HG02571 (cell line): Measurements from ENCODE around the gene DPH7.
"Not testable (repeated sequence)": the region's sequence is repeated elsewhere in the genome, so short reads cannot be mapped to it uniquely, and the experiment has no call there.

Experiments
- ATAC-seq: cut with Tn5 transposase; IDR thresholded peaks from one replicate; pipeline ENCODE4 v1.9.1; 2021; ENCODE audit warnings: mild to moderate bottlenecking, moderate library complexity; ENCODE audit not compliant: unreplicated experiment

DPH7 gene

DNA sequence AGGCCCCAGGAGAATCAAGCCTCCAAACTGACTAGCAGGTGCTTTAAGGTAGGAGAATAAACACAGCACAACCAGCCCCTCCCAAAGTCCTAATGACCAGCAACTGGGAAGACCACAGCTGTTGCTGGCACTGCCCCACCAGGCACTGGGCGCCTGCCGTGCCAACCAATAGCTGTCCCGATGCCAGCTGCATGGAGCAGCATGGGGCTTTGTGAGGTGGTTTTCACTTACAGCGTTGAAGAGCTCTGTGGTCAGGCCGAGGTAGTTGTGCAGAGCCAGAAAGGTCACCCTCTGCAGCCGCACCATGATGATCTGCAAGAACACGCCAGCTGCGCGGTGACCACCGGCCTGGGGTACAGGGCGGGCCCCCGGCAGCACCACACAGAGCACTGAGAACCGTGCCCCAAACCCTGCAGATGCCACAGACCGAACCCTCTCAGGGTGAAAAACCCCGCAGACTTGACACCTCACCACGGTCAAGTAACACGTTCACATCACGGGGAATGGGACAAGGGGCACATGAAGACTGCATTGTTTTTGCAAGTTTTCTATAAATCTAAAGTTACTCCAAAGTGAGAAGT lies 57.2 kb downstream of the DPH7 start:
- ATAC-seq: no peak

DNA sequence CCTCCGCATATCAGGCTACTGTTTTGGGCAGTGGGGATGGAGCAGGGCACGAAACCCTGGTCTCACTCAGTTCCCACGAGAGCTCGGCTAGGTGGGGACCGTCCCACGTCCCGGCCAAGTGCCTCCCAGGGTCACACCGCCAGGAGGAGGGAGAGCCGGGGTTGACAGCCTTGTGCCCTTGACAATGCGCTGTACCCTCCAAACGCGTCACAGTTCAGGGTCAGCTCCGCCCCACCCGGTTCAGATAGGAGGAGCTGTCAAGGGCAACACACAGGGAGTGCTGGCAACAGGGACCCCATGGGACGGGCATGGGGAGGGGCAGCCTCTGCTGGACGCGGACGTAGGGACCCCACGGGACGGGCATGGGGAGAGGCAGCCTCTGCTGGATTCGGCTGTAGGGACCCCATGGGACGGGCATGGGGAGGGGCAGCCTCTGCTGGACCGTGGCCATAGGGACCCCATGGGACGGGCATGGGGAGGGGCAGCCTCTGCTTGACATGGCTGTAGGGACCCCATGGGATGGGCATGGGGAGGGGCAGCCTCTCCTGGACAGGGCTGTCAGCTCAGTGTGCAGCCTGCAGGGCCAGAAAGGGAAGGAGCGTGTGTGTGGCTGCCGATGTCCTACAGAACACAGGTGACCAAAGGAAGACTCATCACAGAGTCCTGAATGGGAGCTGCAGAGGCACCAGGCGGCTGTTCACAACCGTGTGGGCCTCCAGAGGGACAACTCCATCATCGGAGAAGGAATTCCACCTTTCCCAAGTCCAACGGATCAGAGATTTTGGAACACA lies 57.9 kb downstream of the DPH7 start:
- ATAC-seq: no peak

DNA sequence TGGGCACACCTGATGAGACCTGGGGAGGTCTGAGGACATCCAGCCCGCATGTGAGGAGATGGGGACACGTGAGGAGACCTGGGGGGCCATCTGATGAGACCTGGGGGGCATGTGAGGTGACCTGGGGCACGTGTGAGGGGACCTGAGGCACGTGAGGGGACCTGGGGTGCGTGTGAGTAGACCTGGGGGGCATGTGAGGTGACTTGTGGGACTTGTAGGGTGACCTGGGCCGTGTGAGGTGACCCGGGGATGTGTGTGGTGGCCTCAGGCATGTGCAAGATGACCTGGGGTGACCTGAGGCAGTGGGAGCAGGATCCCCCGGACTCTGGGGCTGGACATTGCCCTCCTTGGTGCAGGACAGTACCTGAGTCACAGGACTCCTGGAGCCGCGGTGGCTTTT lies 59.2 kb downstream of the DPH7 start:
- no peak for ATAC-seq

DNA sequence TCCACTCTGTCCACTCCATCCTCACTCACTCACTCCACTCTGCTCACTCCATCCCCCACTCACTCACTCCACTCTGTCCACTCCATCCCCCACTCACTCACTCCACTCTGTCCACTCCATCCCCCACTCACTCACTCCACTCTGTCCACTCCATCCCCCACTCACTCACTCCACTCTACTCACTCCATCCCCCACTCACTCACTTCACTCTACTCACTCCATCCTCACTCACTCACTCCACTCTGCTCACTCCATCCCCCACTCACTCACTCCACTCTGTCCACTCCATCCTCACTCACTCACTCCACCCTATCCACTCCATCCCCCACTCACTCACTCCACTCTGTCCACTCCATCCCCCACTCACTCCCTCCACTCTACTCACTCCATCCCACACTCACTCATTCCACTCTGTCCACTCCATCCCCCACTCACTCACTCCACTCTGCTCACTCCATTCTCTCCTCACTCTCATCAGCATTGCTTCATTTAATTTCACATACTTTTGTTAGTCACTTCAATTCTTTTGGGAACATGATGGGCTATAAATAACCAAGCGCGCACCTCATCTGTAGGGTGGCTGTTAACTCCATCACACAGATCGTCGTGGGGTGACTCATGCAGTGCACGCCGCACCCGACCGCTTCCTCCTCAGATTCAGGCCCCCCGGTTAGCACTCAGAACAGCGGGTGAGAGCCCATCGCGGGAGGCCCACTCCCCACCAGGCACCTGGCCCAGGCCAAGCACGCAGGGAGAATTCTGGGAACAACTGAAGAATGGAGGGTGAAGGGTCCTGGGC lies 59.9 kb downstream of the DPH7 start:
- ATAC-seq: not testable (repeated sequence)

DNA sequence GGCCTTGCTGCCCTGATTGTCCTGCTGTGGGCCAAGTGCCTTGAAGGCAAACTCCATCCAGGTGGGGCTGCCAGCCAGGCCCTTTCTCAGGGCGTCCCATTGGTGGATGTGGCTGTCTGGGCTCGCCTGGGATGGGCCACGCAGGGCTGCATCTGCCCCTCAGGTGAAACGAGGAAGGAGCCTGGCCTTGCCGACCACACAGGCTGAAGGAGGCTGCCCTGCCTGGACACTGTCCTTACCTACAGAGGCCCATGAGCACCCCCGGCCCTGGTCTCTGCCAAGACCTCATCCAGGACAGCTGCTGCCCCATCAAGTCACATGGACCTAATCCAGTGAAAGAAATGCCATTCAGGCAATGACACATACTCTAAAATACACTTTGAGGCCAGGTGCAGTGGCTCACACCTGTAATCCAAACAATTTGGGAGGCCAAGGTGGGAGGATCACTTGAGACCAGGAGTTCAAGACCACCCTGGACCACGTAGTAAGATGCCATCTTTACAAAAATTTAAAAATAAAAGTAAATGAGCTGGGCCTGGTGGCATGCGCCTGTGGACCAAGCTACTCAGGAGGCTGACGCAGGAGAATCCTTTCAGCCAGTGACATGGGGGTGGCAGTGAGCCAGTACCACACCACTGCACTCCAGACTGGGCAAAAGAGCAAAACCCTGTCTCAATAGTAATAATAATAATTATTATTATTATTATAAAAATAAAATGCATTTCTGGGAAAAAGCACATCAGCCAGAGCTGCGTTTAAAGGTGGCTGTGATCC lies 62.4 kb downstream of the DPH7 start:
- no peak for ATAC-seq

DNA sequence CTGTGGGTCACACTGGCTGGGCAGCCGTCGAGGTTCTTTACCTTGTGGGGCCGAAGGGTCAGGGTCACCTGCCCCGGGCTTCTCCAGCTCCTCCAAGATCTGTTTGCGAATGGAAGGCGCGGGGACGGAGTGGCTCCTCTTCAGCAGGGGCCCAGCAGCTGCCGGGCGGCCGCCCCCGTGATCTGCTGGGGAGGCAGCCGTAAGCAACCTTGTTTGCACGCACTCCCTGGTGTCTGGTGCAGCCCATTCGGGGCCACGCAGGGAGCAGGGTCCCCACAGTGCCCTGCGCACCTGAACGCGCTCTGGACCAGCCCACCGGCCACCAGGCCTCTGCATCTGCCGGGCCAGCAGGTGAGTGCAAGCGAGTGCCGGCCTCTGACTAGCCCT lies 63.4 kb downstream of the DPH7 start:
- no peak for ATAC-seq

DNA sequence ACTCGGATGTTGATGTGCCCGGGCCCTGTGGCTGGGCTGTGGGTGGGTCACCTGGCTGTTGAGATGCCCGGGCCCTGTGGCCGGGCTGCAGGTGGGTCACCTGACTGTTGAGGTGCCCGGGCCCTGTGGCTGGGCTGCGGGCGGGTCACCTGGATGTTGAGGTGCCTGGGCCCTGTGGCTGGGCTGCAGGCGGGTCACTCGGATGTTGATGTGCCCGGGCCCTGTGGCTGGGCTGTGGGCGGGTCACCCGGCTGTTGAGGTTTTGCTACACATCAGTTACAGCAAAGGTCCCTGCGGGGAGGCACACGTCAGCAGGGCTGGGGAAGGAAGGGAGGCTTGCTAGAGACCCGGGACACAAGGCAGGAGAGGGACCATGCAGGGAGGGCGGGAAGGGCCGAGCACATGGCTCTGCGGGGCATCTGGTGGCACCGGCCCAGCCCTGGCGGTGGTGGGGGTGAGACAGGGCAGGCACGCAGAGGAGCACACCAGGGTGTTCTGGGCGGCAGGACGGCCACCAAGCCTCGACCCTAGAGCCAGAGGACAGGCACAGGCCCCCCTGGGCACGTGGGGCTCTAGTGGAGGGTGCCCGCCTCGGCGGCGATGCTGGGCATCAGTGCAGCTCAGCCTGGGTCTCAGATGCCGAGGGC lies 63.9 kb downstream of the DPH7 start:
- no peak for ATAC-seq

DNA sequence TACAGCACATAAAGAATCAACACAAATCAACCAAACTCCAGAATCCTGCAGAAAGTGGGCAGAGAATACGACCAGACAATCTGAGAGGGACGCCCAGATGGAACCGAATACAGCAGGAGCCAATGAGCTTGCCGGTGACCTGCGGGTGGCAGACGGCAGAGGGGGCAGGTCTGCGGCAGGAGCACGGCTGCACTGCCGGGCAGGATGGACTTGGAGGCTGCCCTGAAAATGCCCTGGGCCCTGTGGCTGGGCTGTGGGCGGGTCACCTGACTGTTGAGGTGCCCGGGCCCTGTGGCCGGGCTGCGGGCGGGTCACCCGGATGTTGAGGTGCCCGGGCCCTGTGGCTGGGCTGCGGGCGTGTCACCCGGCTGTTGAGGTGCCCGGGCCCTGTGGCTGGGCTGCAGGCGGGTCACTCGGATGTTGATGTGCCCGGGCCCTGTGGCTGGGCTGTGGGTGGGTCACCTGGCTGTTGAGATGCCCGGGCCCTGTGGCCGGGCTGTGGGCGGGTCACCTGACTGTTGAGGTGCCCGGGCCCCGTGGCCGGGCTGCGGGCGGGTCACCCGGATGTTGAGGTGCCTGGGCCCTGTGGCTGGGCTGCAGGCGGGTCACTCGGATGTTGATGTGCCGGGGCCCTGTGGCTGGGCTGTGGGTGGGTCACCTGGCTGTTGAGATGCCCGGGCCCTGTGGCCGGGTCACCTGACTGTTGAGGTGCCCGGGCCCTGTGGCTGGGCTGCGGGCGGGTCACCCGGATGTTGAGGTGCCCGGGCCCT lies 64.7 kb downstream of the DPH7 start:
- ATAC-seq: not testable (repeated sequence)

DNA sequence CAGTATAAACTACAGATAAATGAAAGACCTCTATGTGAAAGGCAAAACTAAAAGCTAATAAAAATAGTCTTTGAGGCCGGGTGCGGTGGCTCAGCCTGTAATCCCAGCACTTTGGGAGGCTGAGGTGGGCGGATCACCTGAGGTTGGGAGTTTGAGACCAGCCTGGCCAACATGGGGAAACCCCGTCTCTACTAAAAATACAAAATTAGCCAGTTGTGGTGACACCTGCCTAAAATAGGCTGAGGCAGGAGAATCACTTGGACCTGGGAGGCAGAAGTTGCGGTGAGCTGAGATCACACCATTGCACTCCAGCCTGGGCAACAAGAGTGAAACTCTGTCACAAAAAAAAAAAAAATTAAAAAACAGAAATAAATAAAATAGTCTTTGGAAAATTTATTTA lies 65.6 kb downstream of the DPH7 start:
- not testable (repeated sequence) for ATAC-seq

DNA sequence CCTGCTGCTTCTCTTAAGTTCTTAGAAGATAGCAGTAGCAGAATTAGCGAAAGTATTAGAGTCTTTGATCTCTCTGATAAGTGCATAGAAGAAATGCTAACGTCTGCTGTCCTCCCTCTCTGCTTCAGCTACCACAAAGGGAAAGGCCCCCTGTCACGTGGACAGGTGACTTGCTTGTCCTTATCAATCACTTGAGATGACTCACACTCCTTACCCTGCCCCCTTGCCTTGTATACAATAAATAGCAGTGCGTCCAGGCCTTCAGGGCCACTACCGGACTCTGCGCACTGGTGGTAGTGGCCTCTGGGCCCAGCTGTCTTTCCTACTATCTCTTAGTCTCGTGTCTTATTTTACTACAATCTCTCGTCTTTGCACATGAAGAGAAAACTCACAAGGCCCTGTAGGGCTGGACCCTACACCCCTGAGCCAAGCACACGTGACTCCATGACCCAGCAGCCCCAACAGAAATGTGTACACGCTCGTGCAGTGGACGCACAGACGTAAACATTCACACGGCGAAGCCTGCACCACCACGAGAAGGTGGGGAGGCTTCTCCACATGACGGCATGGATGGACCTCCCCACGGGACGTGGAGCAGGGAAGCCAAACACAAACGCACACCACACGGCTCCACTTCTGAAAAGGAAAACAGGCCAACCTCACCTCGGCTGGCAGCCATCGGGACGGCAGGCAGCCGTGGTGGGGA lies 66.8 kb downstream of the DPH7 start:
- no peak for ATAC-seq

DNA sequence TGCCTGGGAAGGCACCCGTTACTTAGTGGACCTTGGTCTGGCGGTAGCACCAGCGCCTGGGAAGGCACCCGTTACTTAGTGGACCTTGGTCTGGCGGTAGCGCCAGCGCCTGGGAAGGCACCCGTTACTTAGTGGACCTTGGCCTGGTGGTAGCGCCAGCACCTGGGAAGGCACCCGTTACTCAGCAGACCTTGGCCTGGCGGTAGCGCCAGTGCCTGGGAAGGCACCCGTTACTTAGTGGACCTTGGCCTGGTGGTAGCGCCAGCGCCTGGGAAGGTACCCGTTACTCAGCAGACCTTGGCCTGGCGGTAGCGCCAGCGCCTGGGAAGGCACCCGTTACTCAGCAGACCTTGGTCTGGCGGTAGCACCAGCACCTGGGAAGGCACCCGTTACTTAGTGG lies 67.6 kb downstream of the DPH7 start:
- ATAC-seq: not testable (repeated sequence)

DNA sequence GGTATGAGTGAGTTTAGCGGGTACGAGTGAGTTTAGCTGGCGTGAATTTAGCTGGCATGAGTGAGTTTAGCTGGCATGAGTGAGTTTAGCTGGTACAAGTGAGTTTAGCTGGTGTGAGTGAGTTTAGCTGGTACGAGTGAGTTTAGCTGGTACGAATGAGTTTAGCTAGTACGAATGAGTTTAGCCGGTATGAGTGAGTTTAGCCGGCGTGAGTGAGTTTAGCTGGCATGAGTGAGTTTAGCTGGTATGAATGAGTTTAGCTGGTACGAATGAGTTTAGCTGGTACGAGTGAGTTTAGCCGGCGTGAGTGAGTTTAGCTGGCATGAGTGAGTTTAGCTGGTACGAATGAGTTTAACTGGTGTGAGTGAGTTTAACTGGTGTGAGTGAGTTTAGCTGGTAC lies 69.5 kb downstream of the DPH7 start:
- ATAC-seq: no peak

DNA sequence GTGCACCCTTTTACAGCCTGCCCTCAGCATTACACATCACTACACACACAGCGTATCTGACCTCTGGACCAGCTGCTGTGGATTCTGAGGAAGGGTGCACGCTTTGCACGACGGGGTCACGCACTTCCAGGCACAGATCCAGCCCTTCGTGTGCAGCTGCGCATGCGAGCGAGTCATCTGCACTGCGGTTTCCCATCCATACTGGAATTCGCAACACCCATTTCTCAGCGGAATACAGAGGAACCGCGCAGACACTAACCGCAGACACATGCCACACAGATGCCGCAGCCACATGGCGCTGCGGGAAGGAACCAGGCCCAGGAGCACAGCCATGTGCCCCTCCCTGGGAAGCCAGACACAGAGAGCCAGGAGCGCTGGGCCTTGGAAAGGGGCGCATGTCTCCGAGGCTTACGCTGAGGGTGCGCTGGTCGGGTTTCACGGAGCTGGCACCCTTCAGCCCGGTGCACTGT lies 72.0 kb downstream of the DPH7 start:
- no peak for ATAC-seq

DNA sequence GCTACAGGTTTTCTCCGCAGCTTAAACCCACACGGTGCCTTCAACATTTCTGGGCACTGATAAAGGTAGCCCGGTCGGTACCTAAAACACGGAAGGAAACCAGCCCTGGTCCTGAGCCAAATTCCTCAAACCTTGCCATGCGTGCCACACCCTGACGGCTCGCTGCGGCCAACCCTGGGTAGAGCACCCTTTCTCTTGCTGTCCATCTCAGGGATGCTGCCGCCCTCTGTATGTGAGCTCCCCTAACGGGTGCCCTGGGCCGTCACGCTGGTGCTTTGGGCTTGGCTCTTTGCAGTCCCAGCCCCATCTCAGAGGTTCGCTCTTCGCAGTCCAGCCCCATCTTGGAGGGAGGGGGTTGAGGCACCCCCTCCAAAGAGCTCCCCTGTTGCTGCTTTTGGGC lies 72.5 kb downstream of the DPH7 start:
- ATAC-seq: no peak

DNA sequence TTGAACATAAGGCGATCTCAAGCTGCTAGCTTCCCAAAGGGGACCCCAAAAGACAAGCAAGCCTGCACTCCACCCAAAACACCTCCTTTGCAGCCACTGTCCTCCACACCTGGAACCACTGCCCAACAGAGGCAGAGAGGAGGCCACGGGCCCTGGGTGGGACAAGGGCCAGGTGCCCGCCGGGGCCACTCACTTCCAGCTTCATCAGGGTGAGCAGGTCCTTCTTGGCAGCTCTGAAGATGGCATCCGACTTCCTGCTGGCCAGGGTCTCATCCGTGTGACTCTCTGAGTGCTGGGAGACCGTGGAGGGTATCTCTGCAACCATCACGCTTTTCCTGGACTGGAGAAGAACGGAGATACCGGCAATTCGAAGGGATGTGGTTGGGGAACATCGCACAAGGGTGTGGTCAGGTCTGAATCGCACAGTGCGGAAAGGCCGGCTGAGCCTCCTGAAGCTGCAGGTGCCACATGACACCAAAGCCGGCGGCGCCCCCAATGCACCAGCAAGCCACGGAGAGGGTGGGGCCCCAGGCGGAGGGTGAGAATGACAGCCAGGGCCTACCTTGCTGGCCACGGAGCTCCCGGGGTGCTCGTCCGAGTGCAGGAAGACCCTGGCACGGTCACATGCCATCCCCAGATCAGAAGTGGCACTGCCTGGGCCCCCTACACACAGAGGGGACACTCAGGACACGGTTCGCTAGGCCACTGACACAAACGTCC lies 73.1 kb downstream of the DPH7 start:
- no peak for ATAC-seq
